ENCODE results near the gene RPS19BP1.
A peak's percentile ranks its signal among the peaks of the same experiment; 100 is the strongest.

RPS19BP1 gene

GRCh38 chr22:39518996-39519680 lies 13.4 kb downstream of the RPS19BP1 start:
- H3K36me3 ChIP-seq (ENCODE audit: insufficient read depth, low read length): peaks cover 69% of the 10 kb centered on the region
- H3K27ac ChIP-seq (ENCODE audit: low read length): peak overlapping the region; percentile 98
- no peaks in the 10 kb centered on the region for H3K27me3 ChIP-seq (ENCODE audit: insufficient read depth, low read length, poor library complexity)
- peak overlapping the region; percentile 70 to 95; a peak in 3 of 4 replicates for H3K4me3 ChIP-seq (ENCODE audit: low read depth in 1 of 2, low read length in 2 of 2)
- H3K79me2 ChIP-seq (ENCODE audit: insufficient read depth, low read length): peaks cover 77% of the 10 kb centered on the region
- TF ChIP-seq, protein P1, sequence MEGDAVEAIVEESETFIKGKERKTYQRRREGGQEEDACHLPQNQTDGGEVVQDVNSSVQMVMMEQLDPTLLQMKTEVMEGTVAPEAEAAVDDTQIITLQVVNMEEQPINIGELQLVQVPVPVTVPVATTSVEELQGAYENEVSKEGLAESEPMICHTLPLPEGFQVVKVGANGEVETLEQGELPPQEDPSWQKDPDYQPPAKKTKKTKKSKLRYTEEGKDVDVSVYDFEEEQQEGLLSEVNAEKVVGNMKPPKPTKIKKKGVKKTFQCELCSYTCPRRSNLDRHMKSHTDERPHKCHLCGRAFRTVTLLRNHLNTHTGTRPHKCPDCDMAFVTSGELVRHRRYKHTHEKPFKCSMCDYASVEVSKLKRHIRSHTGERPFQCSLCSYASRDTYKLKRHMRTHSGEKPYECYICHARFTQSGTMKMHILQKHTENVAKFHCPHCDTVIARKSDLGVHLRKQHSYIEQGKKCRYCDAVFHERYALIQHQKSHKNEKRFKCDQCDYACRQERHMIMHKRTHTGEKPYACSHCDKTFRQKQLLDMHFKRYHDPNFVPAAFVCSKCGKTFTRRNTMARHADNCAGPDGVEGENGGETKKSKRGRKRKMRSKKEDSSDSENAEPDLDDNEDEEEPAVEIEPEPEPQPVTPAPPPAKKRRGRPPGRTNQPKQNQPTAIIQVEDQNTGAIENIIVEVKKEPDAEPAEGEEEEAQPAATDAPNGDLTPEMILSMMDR (IDR thresholded peaks at IDR 0.05; ENCODE audit: borderline replicate concordance, extremely low read depth, low read length, poor library complexity, severe bottlenecking): no peak
- TF ChIP-seq EZH2 (IDR thresholded peaks at IDR 0.05; ENCODE audit: borderline replicate concordance, low read depth, low read length, severe bottlenecking): no peak
- H3K9me3 ChIP-seq (ENCODE audit: insufficient read depth, low read length, severe bottlenecking): no peaks in the 10 kb centered on the region
- DNase-seq: peak; percentile 52
- H3K4me1 ChIP-seq (ENCODE audit: insufficient read depth, low read length): peaks cover 45% of the 10 kb centered on the region
- peak overlapping the region; percentile 72 for H2AFZ ChIP-seq (ENCODE audit: low read depth, low read length)
- ATAC-seq (ENCODE audit: insufficient read depth, low read depth): peak; percentile 6; the same call in 2 of the 3 replicates
- H3K4me2 ChIP-seq (ENCODE audit: insufficient read depth, low read length): peak overlapping the region; percentile 74
- H4K20me1 ChIP-seq (ENCODE audit: insufficient read depth, low read length): peaks cover 47% of the 10 kb centered on the region
- H3K9ac ChIP-seq (ENCODE audit: low read depth, low read length): peak overlapping the region; percentile 100

GRCh38 chr22:39518144-39518786 lies 14.3 kb downstream of the RPS19BP1 start:
- Histone ChIP-seq H3K36me3 (ENCODE audit: insufficient read depth, low read length) (peaks cover 72% of the 10 kb centered on the region), H2AFZ (ENCODE audit: low read depth, low read length) (no peak overlapping the region), H3K4me1 (ENCODE audit: insufficient read depth, low read length) (peaks cover 43% of the 10 kb centered on the region), H3K9ac (ENCODE audit: low read depth, low read length) (peak overlapping the region; percentile 100), H3K4me2 (ENCODE audit: insufficient read depth, low read length) (peak overlapping the region; percentile 74), H3K27me3 (ENCODE audit: insufficient read depth, low read length, poor library complexity) (no peaks in the 10 kb centered on the region), H3K79me2 (ENCODE audit: insufficient read depth, low read length) (peaks cover 80% of the 10 kb centered on the region), H3K9me3 (ENCODE audit: insufficient read depth, low read length, severe bottlenecking) (no peaks in the 10 kb centered on the region), H3K27ac (ENCODE audit: low read length) (peak overlapping the region; percentile 98; the same call in 1 of the 2 replicates), H3K4me3 (ENCODE audit: low read depth in 1 of 2, low read length in 2 of 2) (peak overlapping the region in 1 of 2 experiments; percentile 95; a peak in 2 of 4 replicates), H4K20me1 (ENCODE audit: insufficient read depth, low read length) (peaks cover 51% of the 10 kb centered on the region)
- no peak for TF ChIP-seq EZH2 (IDR thresholded peaks at IDR 0.05; ENCODE audit: borderline replicate concordance, low read depth, low read length, severe bottlenecking)
- TF ChIP-seq, protein P1 (IDR thresholded peaks at IDR 0.05; ENCODE audit: borderline replicate concordance, extremely low read depth, low read length, poor library complexity, severe bottlenecking): no peak
- no peak for DNase-seq
- ATAC-seq (ENCODE audit: insufficient read depth, low read depth): no peak

DNA sequence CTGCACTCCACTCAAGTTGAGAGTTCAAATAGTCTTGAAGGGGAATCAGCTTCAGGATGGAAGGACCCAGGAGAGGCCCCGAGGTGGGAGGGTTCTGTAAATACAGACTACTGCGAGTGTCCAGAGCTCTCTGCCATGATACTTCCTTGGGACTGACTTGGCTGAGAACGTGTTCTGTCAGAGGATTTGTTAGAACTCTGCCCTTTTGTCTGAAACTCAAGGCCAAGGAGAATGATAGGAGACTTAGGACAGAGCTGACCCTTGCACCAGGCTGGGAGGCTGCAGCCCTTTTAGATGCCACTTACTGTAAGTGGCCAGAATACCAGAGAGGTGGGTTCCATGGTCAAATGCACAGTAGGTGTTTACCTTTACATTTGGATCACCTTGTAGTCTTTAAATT lies 15.1 kb downstream of the RPS19BP1 start:
- TF ChIP-seq, protein P1 (IDR thresholded peaks at IDR 0.05; ENCODE audit: borderline replicate concordance, extremely low read depth, low read length, poor library complexity, severe bottlenecking): no peak
- no peak for TF ChIP-seq EZH2 (IDR thresholded peaks at IDR 0.05; ENCODE audit: borderline replicate concordance, low read depth, low read length, severe bottlenecking)
- no peak overlapping the region for H3K4me3 ChIP-seq (ENCODE audit: low read depth in 1 of 2, low read length in 2 of 2)
- H3K27ac ChIP-seq (ENCODE audit: low read length): no peak overlapping the region
- peaks cover 72% of the 10 kb centered on the region for H3K36me3 ChIP-seq (ENCODE audit: insufficient read depth, low read length)
- DNase-seq (no peak), ATAC-seq (ENCODE audit: insufficient read depth, low read depth) (no peak)
- H2AFZ ChIP-seq (ENCODE audit: low read depth, low read length): no peak overlapping the region
- peaks cover 35% of the 10 kb centered on the region for H3K4me1 ChIP-seq (ENCODE audit: insufficient read depth, low read length)
- peaks cover 43% of the 10 kb centered on the region for H4K20me1 ChIP-seq (ENCODE audit: insufficient read depth, low read length)
- no peak overlapping the region; the same call in 1 of the 2 replicates for H3K9ac ChIP-seq (ENCODE audit: low read depth, low read length)
- peaks cover 73% of the 10 kb centered on the region for H3K79me2 ChIP-seq (ENCODE audit: insufficient read depth, low read length)
- H3K9me3 ChIP-seq (ENCODE audit: insufficient read depth, low read length, severe bottlenecking): no peaks in the 10 kb centered on the region
- H3K27me3 ChIP-seq (ENCODE audit: insufficient read depth, low read length, poor library complexity): no peaks in the 10 kb centered on the region
- H3K4me2 ChIP-seq (ENCODE audit: insufficient read depth, low read length): peak overlapping the region; percentile 74; the same call in 1 of the 2 replicates

Measured in DND-41 (cell line).